ENCODE measurements around the gene NOS1AP.
"Not testable (repeated sequence)": the region's sequence is repeated elsewhere in the genome, so short reads cannot be mapped to it uniquely, and the experiment has no call there.

The NOS1AP gene

GRCh38 chr1:162416215-162416614 is 346.7 kb downstream of the NOS1AP start:
- TF ChIP-seq CTCF (IDR thresholded peaks at IDR 0.05; ENCODE audit: low read depth, low read length, missing control alignments): no peak
- no peak overlapping the region for H3K27ac ChIP-seq
- H3K36me3 ChIP-seq (replicated peaks): no peaks in the 10 kb centered on the region
- no peak for DNase-seq
- H3K27me3 ChIP-seq (replicated peaks): no peaks in the 10 kb centered on the region
- in situ Hi-C loops (cut with HindIII; ENCODE audit: low pct_ligation_motif_present, low sequenced_read_pairs): no loop called here
- H3K4me3 ChIP-seq (ENCODE audit: low read depth, low read length): no peak overlapping the region

GRCh38 chr1:162416909-162417308 is 347.4 kb downstream of the NOS1AP start:
- no peak for DNase-seq
- Histone ChIP-seq H3K36me3 (replicated peaks) (no peaks in the 10 kb centered on the region), H3K27me3 (replicated peaks) (no peaks in the 10 kb centered on the region), H3K4me3 (ENCODE audit: low read depth, low read length) (no peak overlapping the region), H3K27ac (no peak overlapping the region)
- in situ Hi-C loops (cut with HindIII; ENCODE audit: low pct_ligation_motif_present, low sequenced_read_pairs): no loop called here
- no peak for TF ChIP-seq CTCF (IDR thresholded peaks at IDR 0.05; ENCODE audit: low read depth, low read length, missing control alignments)

- no peak for TF ChIP-seq CTCF (IDR thresholded peaks at IDR 0.05; ENCODE audit: low read depth, low read length, missing control alignments)
- DNase-seq: no peak
- no peak overlapping the region for H3K27ac ChIP-seq
- H3K27me3 ChIP-seq (replicated peaks): no peaks in the 10 kb centered on the region
- in situ Hi-C loops (cut with HindIII; ENCODE audit: low pct_ligation_motif_present, low sequenced_read_pairs): no loop called here
- no peaks in the 10 kb centered on the region for H3K36me3 ChIP-seq (replicated peaks)
- H3K4me3 ChIP-seq (ENCODE audit: low read depth, low read length): no peak overlapping the region
Measured at GRCh38 chr1:162417650-162418049, 348.2 kb downstream of the NOS1AP start.

GRCh38 chr1:162418584-162418983 is 349.1 kb downstream of the NOS1AP start:
- H3K27ac ChIP-seq; in situ Hi-C loops (cut with HindIII; ENCODE audit: low pct_ligation_motif_present, low sequenced_read_pairs); H3K27me3 ChIP-seq (replicated peaks); H3K4me3 ChIP-seq (ENCODE audit: low read depth, low read length); DNase-seq; H3K36me3 ChIP-seq (replicated peaks): not testable (repeated sequence)

GRCh38 chr1:162419450-162419931 is 350.0 kb downstream of the NOS1AP start:
- H3K36me3 ChIP-seq (replicated peaks); in situ Hi-C loops (cut with HindIII; ENCODE audit: low pct_ligation_motif_present, low sequenced_read_pairs); H3K4me3 ChIP-seq (ENCODE audit: low read depth, low read length); H3K27ac ChIP-seq; DNase-seq; H3K27me3 ChIP-seq (replicated peaks): not testable (repeated sequence)
